Stimulated activated naive B cell treated with anti-CD40 and anti-IgM and Interleukin-4, amounts not matched to agents 10 μg/mL and 1 μg/mL and 100 μg/mL, for 72 hours (primary cell): ENCODE data around the gene WDR1.
A peak's percentile ranks its signal among the peaks of the same experiment; 100 is the strongest.

Source experiments
- ATAC-seq, 2 donors: fragments of 150-1000 bp; cut with Tn5 transposase; replicated peaks; 2 replicates each; pipeline ENCODE4 v1.10.0; 2021; ENCODE audit warnings: moderate library complexity in 1 of 2
- DNase-seq: peaks from one replicate; pipeline ENCODE4 v3.0.0; 2021
- H3K27ac Mint-ChIP-seq: one replicate; pipeline ENCODE4 v1.8.0; 2022; ENCODE audit warnings: mild to moderate bottlenecking, mixed read lengths
- H3K27me3 Mint-ChIP-seq, 2 donors: one replicate each; pipeline ENCODE4 v1.8.0; 2022; ENCODE audit warnings: mixed read lengths in 2 of 2
- H3K36me3 Mint-ChIP-seq, 2 donors: one replicate each; pipeline ENCODE4 v1.8.0; 2022; ENCODE audit warnings: mixed read lengths in 2 of 2, mild to moderate bottlenecking in 1 of 2
- H3K4me1 Mint-ChIP-seq, 2 donors: one replicate each; pipeline ENCODE4 v1.8.0; 2022; ENCODE audit warnings: mixed read lengths in 2 of 2, mild to moderate bottlenecking in 1 of 2
- H3K4me3 Mint-ChIP-seq, 2 donors: one replicate each; pipeline ENCODE4 v1.8.0; 2022; ENCODE audit warnings: mild to moderate bottlenecking in 2 of 2, mixed read lengths in 2 of 2, moderate library complexity in 1 of 2
- H3K9me3 Mint-ChIP-seq, 2 donors: one replicate each; pipeline ENCODE4 v1.8.0; 2022; ENCODE audit warnings: mixed read lengths in 2 of 2, mild to moderate bottlenecking in 1 of 2

WDR1 gene

GRCh38 chr4:10093801-10094552 lies 22.6 kb downstream of the WDR1 start:
- no peak for ATAC-seq

GRCh38 chr4:10093271-10093621 lies 23.4 kb downstream of the WDR1 start:
- H3K4me3 Mint-ChIP-seq, result peak overlapping the region in 1 of 2 donors; percentile 29
- DNase-seq, result no peak
- peak overlapping the region; percentile 91 for H3K27ac Mint-ChIP-seq
- H3K4me1 Mint-ChIP-seq, result peaks cover 47 to 69% of the 10 kb centered on the region in 2 donors
- ATAC-seq, result no peak
- no peaks in the 10 kb centered on the region for H3K9me3 Mint-ChIP-seq
- no peaks in the 10 kb centered on the region for H3K27me3 Mint-ChIP-seq
- peaks cover 63 to 71% of the 10 kb centered on the region in 2 donors for H3K36me3 Mint-ChIP-seq

More at GRCh38 chr4:10093801-10094552, 22.6 kb downstream of the WDR1 start:
- H3K27me3 Mint-ChIP-seq, result no peaks in the 10 kb centered on the region
- peaks cover 68 to 74% of the 10 kb centered on the region in 2 donors for H3K36me3 Mint-ChIP-seq
- DNase-seq, result no peak
- peaks cover 51 to 75% of the 10 kb centered on the region in 2 donors for H3K4me1 Mint-ChIP-seq
- peak overlapping the region; percentile 29 to 35 for H3K4me3 Mint-ChIP-seq
- H3K27ac Mint-ChIP-seq, result peak overlapping the region; percentile 91
- H3K9me3 Mint-ChIP-seq, result no peaks in the 10 kb centered on the region

GRCh38 chr4:10092481-10093270 lies 23.9 kb downstream of the WDR1 start:
- DNase-seq, result no peak
- peaks cover 64 to 72% of the 10 kb centered on the region in 2 donors for H3K36me3 Mint-ChIP-seq
- H3K4me3 Mint-ChIP-seq, result peak overlapping the region in 1 of 2 donors; percentile 8
- peak overlapping the region; percentile 91 for H3K27ac Mint-ChIP-seq
- ATAC-seq, result no peak
- H3K27me3 Mint-ChIP-seq, result no peaks in the 10 kb centered on the region
- no peaks in the 10 kb centered on the region for H3K9me3 Mint-ChIP-seq
- peaks cover 46 to 63% of the 10 kb centered on the region in 2 donors for H3K4me1 Mint-ChIP-seq

- peaks cover 62 to 69% of the 10 kb centered on the region in 2 donors for H3K36me3 Mint-ChIP-seq
- H3K9me3 Mint-ChIP-seq, result no peaks in the 10 kb centered on the region
- no peaks in the 10 kb centered on the region for H3K27me3 Mint-ChIP-seq
- peak overlapping the region; percentile 17 for H3K27ac Mint-ChIP-seq
- ATAC-seq (no peak), DNase-seq (no peak)
- H3K4me1 Mint-ChIP-seq, result peaks cover 38 to 57% of the 10 kb centered on the region in 2 donors
- H3K4me3 Mint-ChIP-seq, result peak overlapping the region in 1 of 2 donors; percentile 23
Measured at GRCh38 chr4:10091531-10092181, 24.9 kb downstream of the WDR1 start.

- no peaks in the 10 kb centered on the region for H3K9me3 Mint-ChIP-seq
- peaks cover 29 to 53% of the 10 kb centered on the region in 2 donors for H3K4me1 Mint-ChIP-seq
- no peak overlapping the region for H3K4me3 Mint-ChIP-seq
Measured at GRCh38 chr4:10090467-10091250, 25.9 kb downstream of the WDR1 start.

GRCh38 chr4:10089346-10089745 lies 27.3 kb downstream of the WDR1 start:
- peaks cover 19 to 39% of the 10 kb centered on the region in 2 donors for H3K4me1 Mint-ChIP-seq
- peaks cover 64 to 65% of the 10 kb centered on the region in 2 donors for H3K36me3 Mint-ChIP-seq
- H3K27ac Mint-ChIP-seq, result no peak overlapping the region

More at GRCh38 chr4:10090467-10091250, 25.9 kb downstream of the WDR1 start:
- H3K27ac Mint-ChIP-seq, result peak overlapping the region; percentile 62
- DNase-seq, result no peak
- peaks cover 66% of the 10 kb centered on the region in 2 donors for H3K36me3 Mint-ChIP-seq
- ATAC-seq, result no peak
- no peaks in the 10 kb centered on the region for H3K27me3 Mint-ChIP-seq

GRCh38 chr4:10088135-10089010 lies 28.2 kb downstream of the WDR1 start:
- DNase-seq (no peak), ATAC-seq (no peak)
- Mint-ChIP-seq H3K4me3 (no peak overlapping the region), H3K27me3 (no peaks in the 10 kb centered on the region), H3K9me3 (no peaks in the 10 kb centered on the region), H3K36me3 (peaks cover 58 to 59% of the 10 kb centered on the region in 2 donors), H3K4me1 (peaks cover 10 to 30% of the 10 kb centered on the region in 2 donors), H3K27ac (peak overlapping the region; percentile 56)

More at GRCh38 chr4:10089346-10089745, 27.3 kb downstream of the WDR1 start:
- no peaks in the 10 kb centered on the region for H3K9me3 Mint-ChIP-seq
- no peaks in the 10 kb centered on the region for H3K27me3 Mint-ChIP-seq
- no peak for ATAC-seq
- no peak for DNase-seq
- H3K4me3 Mint-ChIP-seq, result no peak overlapping the region

- peak overlapping the region; percentile 33 to 46 for H3K4me3 Mint-ChIP-seq
- H3K9me3 Mint-ChIP-seq, result no peaks in the 10 kb centered on the region
- H3K27me3 Mint-ChIP-seq, result no peaks in the 10 kb centered on the region
- H3K36me3 Mint-ChIP-seq, result peaks cover 55 to 59% of the 10 kb centered on the region in 2 donors
- ATAC-seq (no peak), DNase-seq (no peak)
- H3K27ac Mint-ChIP-seq, result peak overlapping the region; percentile 89
- H3K4me1 Mint-ChIP-seq, result peaks cover 2 to 19% of the 10 kb centered on the region in 2 donors
Measured at GRCh38 chr4:10087152-10087791, 29.3 kb downstream of the WDR1 start.

- peaks cover 53 to 54% of the 10 kb centered on the region in 2 donors for H3K36me3 Mint-ChIP-seq
- H3K27me3 Mint-ChIP-seq, result no peaks in the 10 kb centered on the region
- no peak for DNase-seq
- H3K4me3 Mint-ChIP-seq, result no peak overlapping the region
- H3K27ac Mint-ChIP-seq, result peak overlapping the region; percentile 68
- H3K9me3 Mint-ChIP-seq, result no peaks in the 10 kb centered on the region
- no peak for ATAC-seq
- H3K4me1 Mint-ChIP-seq, result peaks cover 2 to 12% of the 10 kb centered on the region in 2 donors
Measured at GRCh38 chr4:10086506-10087120, 30.0 kb downstream of the WDR1 start.

GRCh38 chr4:10085828-10086505 lies 30.6 kb downstream of the WDR1 start:
- Mint-ChIP-seq H3K27ac (peak overlapping the region; percentile 68), H3K27me3 (no peaks in the 10 kb centered on the region), H3K36me3 (peaks cover 57 to 58% of the 10 kb centered on the region in 2 donors), H3K9me3 (no peaks in the 10 kb centered on the region), H3K4me1 (peaks cover 2 to 10% of the 10 kb centered on the region in 2 donors), H3K4me3 (no peak overlapping the region)
- DNase-seq, result no peak
- no peak for ATAC-seq

GRCh38 chr4:10085386-10085785 lies 31.2 kb downstream of the WDR1 start:
- peaks cover 2 to 10% of the 10 kb centered on the region in 2 donors for H3K4me1 Mint-ChIP-seq
- no peak overlapping the region for H3K27ac Mint-ChIP-seq
- ATAC-seq, result no peak
- no peak for DNase-seq
- no peaks in the 10 kb centered on the region for H3K9me3 Mint-ChIP-seq
- peaks cover 58 to 59% of the 10 kb centered on the region in 2 donors for H3K36me3 Mint-ChIP-seq
- H3K27me3 Mint-ChIP-seq, result no peaks in the 10 kb centered on the region
- H3K4me3 Mint-ChIP-seq, result no peak overlapping the region
